ENCODE measurements around the gene CCDC70. TPM values are rescaled to one million over a fixed set of nuclear protein-coding genes. Genes with fewer than 3 reads are reported as not detected.
"Not testable (repeated sequence)": the region's sequence is repeated elsewhere in the genome, so short reads cannot be mapped to it uniquely, and the experiment has no call there.

Gene CCDC70
- total RNA-seq, 1 experiment from 2014 or later, result not detected

DNA sequence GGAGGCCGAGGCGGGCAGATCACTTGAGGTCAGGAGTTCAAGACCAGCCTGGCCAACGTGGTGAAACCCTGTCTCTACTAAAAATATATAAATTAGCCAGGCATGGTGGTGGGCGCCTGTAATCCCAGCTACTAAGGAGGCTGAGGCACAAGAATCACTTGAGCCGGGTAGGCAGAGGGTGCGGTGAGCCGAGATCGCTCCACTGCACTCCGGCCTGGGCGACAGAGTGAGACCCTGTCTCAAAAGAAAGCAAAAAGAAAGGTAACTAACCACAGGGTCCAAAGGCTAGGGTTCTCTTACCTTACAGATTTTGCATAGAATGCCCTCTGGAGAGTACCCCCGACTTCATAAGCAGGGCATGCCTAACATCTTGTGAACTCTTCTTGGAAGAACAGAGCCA lies 37.1 kb upstream of the CCDC70 start:
- H3K4me3 Mint-ChIP-seq; DNase-seq (ENCODE audit: low spot score); POLR2A ChIA-PET; H3K9me3 Mint-ChIP-seq; CTCF ChIA-PET; H3K36me3 Mint-ChIP-seq; H3K27ac Mint-ChIP-seq; ATAC-seq: not testable (repeated sequence)
- peaks cover 17% of the 10 kb centered on the region for H3K4me1 Mint-ChIP-seq
- H3K27me3 Mint-ChIP-seq (ENCODE audit: low read depth), result peaks cover 14% of the 10 kb centered on the region

DNA sequence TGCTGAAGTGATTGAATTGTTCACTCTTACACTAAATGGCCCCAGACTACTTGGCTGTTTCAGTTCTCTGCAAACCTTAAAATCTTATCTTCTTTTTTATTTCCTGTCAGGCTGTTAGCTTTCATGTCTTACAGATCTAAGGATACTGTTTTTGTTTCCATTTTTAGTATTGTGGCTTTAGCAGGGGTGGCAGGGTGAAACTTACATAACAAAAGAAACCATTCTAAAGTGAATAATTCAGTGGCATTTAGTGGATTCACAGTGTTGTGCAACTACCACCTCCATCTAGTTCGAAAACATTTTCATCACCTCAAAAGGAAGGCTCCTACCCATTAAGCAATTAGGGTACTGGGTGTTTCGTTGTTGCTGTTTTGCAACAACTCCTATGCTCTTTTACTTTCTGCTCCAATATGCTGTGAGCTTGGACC lies 36.6 kb upstream of the CCDC70 start:
- Mint-ChIP-seq H3K4me1 (peaks cover 20% of the 10 kb centered on the region), H3K9me3 (no peaks in the 10 kb centered on the region), H3K4me3 (no peak overlapping the region), H3K27me3 (ENCODE audit: low read depth) (peaks cover 12% of the 10 kb centered on the region; the same call in 1 of the 2 replicates), H3K36me3 (no peaks in the 10 kb centered on the region), H3K27ac (no peak overlapping the region)
- POLR2A ChIA-PET, result no interaction called here
- CTCF ChIA-PET, result interaction anchor here (1.4 to 2.1 kb wide), 4 partner anchors 10 to 302 kb away, joined by 4 to 8 read pairs (median 5); no protein-coding TSS in a partner anchor
- no peak for DNase-seq (ENCODE audit: low spot score)
- TF ChIP-seq RORB (CRISPR knock-in tag; IDR thresholded peaks at IDR 0.05), result no peak
- TF ChIP-seq, protein P1, sequence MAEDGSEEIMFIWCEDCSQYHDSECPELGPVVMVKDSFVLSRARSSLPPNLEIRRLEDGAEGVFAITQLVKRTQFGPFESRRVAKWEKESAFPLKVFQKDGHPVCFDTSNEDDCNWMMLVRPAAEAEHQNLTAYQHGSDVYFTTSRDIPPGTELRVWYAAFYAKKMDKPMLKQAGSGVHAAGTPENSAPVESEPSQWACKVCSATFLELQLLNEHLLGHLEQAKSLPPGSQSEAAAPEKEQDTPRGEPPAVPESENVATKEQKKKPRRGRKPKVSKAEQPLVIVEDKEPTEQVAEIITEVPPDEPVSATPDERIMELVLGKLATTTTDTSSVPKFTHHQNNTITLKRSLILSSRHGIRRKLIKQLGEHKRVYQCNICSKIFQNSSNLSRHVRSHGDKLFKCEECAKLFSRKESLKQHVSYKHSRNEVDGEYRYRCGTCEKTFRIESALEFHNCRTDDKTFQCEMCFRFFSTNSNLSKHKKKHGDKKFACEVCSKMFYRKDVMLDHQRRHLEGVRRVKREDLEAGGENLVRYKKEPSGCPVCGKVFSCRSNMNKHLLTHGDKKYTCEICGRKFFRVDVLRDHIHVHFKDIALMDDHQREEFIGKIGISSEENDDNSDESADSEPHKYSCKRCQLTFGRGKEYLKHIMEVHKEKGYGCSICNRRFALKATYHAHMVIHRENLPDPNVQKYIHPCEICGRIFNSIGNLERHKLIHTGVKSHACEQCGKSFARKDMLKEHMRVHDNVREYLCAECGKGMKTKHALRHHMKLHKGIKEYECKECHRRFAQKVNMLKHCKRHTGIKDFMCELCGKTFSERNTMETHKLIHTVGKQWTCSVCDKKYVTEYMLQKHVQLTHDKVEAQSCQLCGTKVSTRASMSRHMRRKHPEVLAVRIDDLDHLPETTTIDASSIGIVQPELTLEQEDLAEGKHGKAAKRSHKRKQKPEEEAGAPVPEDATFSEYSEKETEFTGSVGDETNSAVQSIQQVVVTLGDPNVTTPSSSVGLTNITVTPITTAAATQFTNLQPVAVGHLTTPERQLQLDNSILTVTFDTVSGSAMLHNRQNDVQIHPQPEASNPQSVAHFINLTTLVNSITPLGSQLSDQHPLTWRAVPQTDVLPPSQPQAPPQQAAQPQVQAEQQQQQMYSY (CRISPR knock-in tag; IDR thresholded peaks at IDR 0.05), result no peak
- TF ChIP-seq, protein P2, sequence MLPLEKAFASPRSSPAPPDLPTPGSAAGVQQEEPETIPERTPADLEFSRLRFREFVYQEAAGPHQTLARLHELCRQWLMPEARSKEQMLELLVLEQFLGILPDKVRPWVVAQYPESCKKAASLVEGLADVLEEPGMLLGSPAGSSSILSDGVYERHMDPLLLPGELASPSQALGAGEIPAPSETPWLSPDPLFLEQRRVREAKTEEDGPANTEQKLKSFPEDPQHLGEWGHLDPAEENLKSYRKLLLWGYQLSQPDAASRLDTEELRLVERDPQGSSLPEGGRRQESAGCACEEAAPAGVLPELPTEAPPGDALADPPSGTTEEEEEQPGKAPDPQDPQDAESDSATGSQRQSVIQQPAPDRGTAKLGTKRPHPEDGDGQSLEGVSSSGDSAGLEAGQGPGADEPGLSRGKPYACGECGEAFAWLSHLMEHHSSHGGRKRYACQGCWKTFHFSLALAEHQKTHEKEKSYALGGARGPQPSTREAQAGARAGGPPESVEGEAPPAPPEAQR (CRISPR knock-in tag; IDR thresholded peaks at IDR 0.05), result no peak
- no peak for TF ChIP-seq RELA (CRISPR knock-in tag; IDR thresholded peaks at IDR 0.05; ENCODE audit: borderline replicate concordance)
- ATAC-seq, result no peak

DNA sequence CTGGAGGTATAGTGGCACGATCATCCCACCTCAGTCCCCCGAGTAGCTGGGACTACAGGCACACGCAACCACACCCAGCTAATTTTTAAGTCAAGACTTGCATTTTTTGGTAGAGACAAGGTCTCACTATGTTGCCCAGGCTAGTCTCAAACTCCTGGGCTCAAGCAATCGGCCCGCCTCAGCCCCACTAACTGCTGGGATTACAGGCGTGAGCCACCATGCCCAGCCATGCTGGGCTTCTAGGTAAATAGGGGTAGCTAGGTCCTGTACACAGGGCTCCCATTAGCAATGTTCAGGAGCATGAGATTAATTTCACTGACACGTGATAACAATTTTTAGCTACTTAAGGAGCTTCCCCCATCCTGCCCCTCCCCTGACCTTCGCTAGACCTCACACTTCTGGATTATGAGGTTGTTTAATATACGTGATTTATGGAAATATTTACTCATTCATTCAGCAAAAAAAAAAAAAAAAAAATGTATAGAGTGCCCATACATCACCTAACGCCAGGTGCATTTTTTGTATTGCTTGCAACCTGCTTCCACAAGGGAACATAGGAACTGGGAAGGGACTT lies 36.0 kb upstream of the CCDC70 start:
- Mint-ChIP-seq H3K27me3 (ENCODE audit: low read depth) (peaks cover 8% of the 10 kb centered on the region; the same call in 1 of the 2 replicates), H3K36me3 (no peaks in the 10 kb centered on the region), H3K27ac (no peak overlapping the region), H3K4me1 (peaks cover 22% of the 10 kb centered on the region), H3K9me3 (no peaks in the 10 kb centered on the region), H3K4me3 (no peak overlapping the region)
- ATAC-seq (no peak), DNase-seq (ENCODE audit: low spot score) (no peak)
- ChIA-PET CTCF (interaction anchor here (1.3 to 2.1 kb wide), 5 partner anchors 10 to 302 kb away, joined by 4 to 8 read pairs (median 6); partner anchors contain the start of gene TMEM272), POLR2A (no interaction called here)
- TF ChIP-seq ZNF396 (CRISPR knock-in tag; IDR thresholded peaks at IDR 0.05; ENCODE audit: borderline replicate concordance) (no peak), ZNF671 (CRISPR knock-in tag; IDR thresholded peaks at IDR 0.05) (no peak), HMGA2 (CRISPR knock-in tag; IDR thresholded peaks at IDR 0.05) (no peak), NR3C1 (CRISPR knock-in tag; conservative IDR thresholded peaks at IDR 0.05; ENCODE audit: low read depth) (no peak), MXD4 (CRISPR knock-in tag; IDR thresholded peaks at IDR 0.05; ENCODE audit: borderline replicate concordance) (no peak), ZNF121 (CRISPR knock-in tag; IDR thresholded peaks at IDR 0.05) (no peak; the same call in 1 of the 2 replicates), FOXP1 (CRISPR knock-in tag; IDR thresholded peaks at IDR 0.05; ENCODE audit: borderline replicate concordance) (no peak)
- TF ChIP-seq, protein P3, sequence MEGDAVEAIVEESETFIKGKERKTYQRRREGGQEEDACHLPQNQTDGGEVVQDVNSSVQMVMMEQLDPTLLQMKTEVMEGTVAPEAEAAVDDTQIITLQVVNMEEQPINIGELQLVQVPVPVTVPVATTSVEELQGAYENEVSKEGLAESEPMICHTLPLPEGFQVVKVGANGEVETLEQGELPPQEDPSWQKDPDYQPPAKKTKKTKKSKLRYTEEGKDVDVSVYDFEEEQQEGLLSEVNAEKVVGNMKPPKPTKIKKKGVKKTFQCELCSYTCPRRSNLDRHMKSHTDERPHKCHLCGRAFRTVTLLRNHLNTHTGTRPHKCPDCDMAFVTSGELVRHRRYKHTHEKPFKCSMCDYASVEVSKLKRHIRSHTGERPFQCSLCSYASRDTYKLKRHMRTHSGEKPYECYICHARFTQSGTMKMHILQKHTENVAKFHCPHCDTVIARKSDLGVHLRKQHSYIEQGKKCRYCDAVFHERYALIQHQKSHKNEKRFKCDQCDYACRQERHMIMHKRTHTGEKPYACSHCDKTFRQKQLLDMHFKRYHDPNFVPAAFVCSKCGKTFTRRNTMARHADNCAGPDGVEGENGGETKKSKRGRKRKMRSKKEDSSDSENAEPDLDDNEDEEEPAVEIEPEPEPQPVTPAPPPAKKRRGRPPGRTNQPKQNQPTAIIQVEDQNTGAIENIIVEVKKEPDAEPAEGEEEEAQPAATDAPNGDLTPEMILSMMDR (IDR thresholded peaks at IDR 0.05), result no peak
- TF ChIP-seq, protein P4, sequence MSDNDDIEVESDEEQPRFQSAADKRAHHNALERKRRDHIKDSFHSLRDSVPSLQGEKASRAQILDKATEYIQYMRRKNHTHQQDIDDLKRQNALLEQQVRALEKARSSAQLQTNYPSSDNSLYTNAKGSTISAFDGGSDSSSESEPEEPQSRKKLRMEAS (CRISPR knock-in tag; IDR thresholded peaks at IDR 0.05), result no peak
- TF ChIP-seq, protein P5, sequence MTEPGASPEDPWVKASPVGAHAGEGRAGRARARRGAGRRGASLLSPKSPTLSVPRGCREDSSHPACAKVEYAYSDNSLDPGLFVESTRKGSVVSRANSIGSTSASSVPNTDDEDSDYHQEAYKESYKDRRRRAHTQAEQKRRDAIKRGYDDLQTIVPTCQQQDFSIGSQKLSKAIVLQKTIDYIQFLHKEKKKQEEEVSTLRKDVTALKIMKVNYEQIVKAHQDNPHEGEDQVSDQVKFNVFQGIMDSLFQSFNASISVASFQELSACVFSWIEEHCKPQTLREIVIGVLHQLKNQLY (CRISPR knock-in tag; IDR thresholded peaks at IDR 0.05), result no peak
- TF ChIP-seq, protein P6, sequence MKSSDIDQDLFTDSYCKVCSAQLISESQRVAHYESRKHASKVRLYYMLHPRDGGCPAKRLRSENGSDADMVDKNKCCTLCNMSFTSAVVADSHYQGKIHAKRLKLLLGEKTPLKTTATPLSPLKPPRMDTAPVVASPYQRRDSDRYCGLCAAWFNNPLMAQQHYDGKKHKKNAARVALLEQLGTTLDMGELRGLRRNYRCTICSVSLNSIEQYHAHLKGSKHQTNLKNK (CRISPR knock-in tag; IDR thresholded peaks at IDR 0.05), result no peak
- TF ChIP-seq, protein P7, sequence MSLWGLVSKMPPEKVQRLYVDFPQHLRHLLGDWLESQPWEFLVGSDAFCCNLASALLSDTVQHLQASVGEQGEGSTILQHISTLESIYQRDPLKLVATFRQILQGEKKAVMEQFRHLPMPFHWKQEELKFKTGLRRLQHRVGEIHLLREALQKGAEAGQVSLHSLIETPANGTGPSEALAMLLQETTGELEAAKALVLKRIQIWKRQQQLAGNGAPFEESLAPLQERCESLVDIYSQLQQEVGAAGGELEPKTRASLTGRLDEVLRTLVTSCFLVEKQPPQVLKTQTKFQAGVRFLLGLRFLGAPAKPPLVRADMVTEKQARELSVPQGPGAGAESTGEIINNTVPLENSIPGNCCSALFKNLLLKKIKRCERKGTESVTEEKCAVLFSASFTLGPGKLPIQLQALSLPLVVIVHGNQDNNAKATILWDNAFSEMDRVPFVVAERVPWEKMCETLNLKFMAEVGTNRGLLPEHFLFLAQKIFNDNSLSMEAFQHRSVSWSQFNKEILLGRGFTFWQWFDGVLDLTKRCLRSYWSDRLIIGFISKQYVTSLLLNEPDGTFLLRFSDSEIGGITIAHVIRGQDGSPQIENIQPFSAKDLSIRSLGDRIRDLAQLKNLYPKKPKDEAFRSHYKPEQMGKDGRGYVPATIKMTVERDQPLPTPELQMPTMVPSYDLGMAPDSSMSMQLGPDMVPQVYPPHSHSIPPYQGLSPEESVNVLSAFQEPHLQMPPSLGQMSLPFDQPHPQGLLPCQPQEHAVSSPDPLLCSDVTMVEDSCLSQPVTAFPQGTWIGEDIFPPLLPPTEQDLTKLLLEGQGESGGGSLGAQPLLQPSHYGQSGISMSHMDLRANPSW (CRISPR knock-in tag; conservative IDR thresholded peaks at IDR 0.05; ENCODE audit: low read depth), result no peak
- TF ChIP-seq, protein P8, sequence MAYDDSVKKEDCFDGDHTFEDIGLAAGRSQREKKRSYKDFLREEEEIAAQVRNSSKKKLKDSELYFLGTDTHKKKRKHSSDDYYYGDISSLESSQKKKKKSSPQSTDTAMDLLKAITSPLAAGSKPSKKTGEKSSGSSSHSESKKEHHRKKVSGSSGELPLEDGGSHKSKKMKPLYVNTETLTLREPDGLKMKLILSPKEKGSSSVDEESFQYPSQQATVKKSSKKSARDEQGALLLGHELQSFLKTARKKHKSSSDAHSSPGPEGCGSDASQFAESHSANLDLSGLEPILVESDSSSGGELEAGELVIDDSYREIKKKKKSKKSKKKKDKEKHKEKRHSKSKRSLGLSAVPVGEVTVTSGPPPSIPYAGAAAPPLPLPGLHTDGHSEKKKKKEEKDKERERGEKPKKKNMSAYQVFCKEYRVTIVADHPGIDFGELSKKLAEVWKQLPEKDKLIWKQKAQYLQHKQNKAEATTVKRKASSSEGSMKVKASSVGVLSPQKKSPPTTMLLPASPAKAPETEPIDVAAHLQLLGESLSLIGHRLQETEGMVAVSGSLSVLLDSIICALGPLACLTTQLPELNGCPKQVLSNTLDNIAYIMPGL (CRISPR knock-in tag; IDR thresholded peaks at IDR 0.05), result no peak

Data from WTC11 (cell line).